Measurements from ENCODE around the gene HOXA4.

The HOXA4 gene

GRCh38 chr7:27173511-27173955 is 43.0 kb upstream of the HOXA4 start:
- H3K9me3 Mint-ChIP-seq, result no peaks in the 10 kb centered on the region
- peaks cover 22% of the 10 kb centered on the region for H3K36me3 Mint-ChIP-seq (ENCODE audit: insufficient read depth)
- ATAC-seq (replicated peaks; ENCODE audit: extremely low read depth, poor library complexity, severe bottlenecking) (peak; percentile 65), DNase-seq (ENCODE audit: low spot score in 2 of 2) (no peak)
- H3K27me3 Mint-ChIP-seq, result peaks cover 75% of the 10 kb centered on the region
- peak overlapping the region; percentile 69 for H3K4me3 Mint-ChIP-seq
- peaks cover 18% of the 10 kb centered on the region for H3K4me1 Mint-ChIP-seq
- no peak overlapping the region for H3K27ac Mint-ChIP-seq (ENCODE audit: low read depth)

GRCh38 chr7:27172823-27173510 is 42.4 kb upstream of the HOXA4 start:
- H3K4me1 Mint-ChIP-seq, result peaks cover 20% of the 10 kb centered on the region
- no peak for DNase-seq (ENCODE audit: low spot score in 2 of 2)
- H3K27ac Mint-ChIP-seq (ENCODE audit: low read depth), result peak overlapping the region; percentile 72
- H3K27me3 Mint-ChIP-seq, result peaks cover 78% of the 10 kb centered on the region
- peak overlapping the region; percentile 69 for H3K4me3 Mint-ChIP-seq
- peaks cover 24% of the 10 kb centered on the region for H3K36me3 Mint-ChIP-seq (ENCODE audit: insufficient read depth)
- peak; percentile 22 for ATAC-seq (replicated peaks; ENCODE audit: extremely low read depth, poor library complexity, severe bottlenecking)
- H3K9me3 Mint-ChIP-seq, result no peaks in the 10 kb centered on the region

GRCh38 chr7:27172315-27172774 is 41.8 kb upstream of the HOXA4 start:
- DNase-seq (ENCODE audit: low spot score in 2 of 2) (no peak), ATAC-seq (replicated peaks; ENCODE audit: extremely low read depth, poor library complexity, severe bottlenecking) (no peak)
- Mint-ChIP-seq H3K27ac (ENCODE audit: low read depth) (peak overlapping the region; percentile 72), H3K4me3 (peak overlapping the region; percentile 69), H3K36me3 (ENCODE audit: insufficient read depth) (peaks cover 24% of the 10 kb centered on the region), H3K4me1 (peaks cover 23% of the 10 kb centered on the region), H3K9me3 (no peaks in the 10 kb centered on the region), H3K27me3 (peaks cover 78% of the 10 kb centered on the region)

GRCh38 chr7:27171637-27172314 is 41.2 kb upstream of the HOXA4 start:
- no peak for DNase-seq (ENCODE audit: low spot score in 2 of 2)
- Mint-ChIP-seq H3K36me3 (ENCODE audit: insufficient read depth) (peaks cover 28% of the 10 kb centered on the region), H3K9me3 (no peaks in the 10 kb centered on the region), H3K4me1 (peaks cover 29% of the 10 kb centered on the region), H3K27ac (ENCODE audit: low read depth) (peak overlapping the region; percentile 72), H3K27me3 (peaks cover 82% of the 10 kb centered on the region), H3K4me3 (peak overlapping the region; percentile 69)
- no peak for ATAC-seq (replicated peaks; ENCODE audit: extremely low read depth, poor library complexity, severe bottlenecking)

- ATAC-seq (replicated peaks; ENCODE audit: extremely low read depth, poor library complexity, severe bottlenecking) (no peak), DNase-seq (ENCODE audit: low spot score in 2 of 2) (no peak)
- H3K36me3 Mint-ChIP-seq (ENCODE audit: insufficient read depth), result peaks cover 33% of the 10 kb centered on the region
- no peaks in the 10 kb centered on the region for H3K9me3 Mint-ChIP-seq
- peaks cover 87% of the 10 kb centered on the region for H3K27me3 Mint-ChIP-seq
- H3K4me3 Mint-ChIP-seq, result peak overlapping the region; percentile 69
- peaks cover 29% of the 10 kb centered on the region for H3K4me1 Mint-ChIP-seq
- H3K27ac Mint-ChIP-seq (ENCODE audit: low read depth), result peak overlapping the region; percentile 17
Observed at GRCh38 chr7:27171325-27171636, 40.7 kb upstream of the HOXA4 start.

- DNase-seq (ENCODE audit: low spot score in 2 of 2) (no peak), ATAC-seq (replicated peaks; ENCODE audit: extremely low read depth, poor library complexity, severe bottlenecking) (no peak)
- Mint-ChIP-seq H3K9me3 (no peaks in the 10 kb centered on the region), H3K27me3 (peaks cover 87% of the 10 kb centered on the region), H3K27ac (ENCODE audit: low read depth) (peak overlapping the region; percentile 20), H3K4me1 (peaks cover 34% of the 10 kb centered on the region), H3K4me3 (no peak overlapping the region), H3K36me3 (ENCODE audit: insufficient read depth) (peaks cover 37% of the 10 kb centered on the region)
Observed at GRCh38 chr7:27170426-27171324, 40.1 kb upstream of the HOXA4 start.

- Mint-ChIP-seq H3K4me1 (peaks cover 36% of the 10 kb centered on the region), H3K36me3 (ENCODE audit: insufficient read depth) (peaks cover 40% of the 10 kb centered on the region), H3K27ac (ENCODE audit: low read depth) (peak overlapping the region; percentile 74), H3K4me3 (peak overlapping the region; percentile 48), H3K9me3 (no peaks in the 10 kb centered on the region), H3K27me3 (peaks cover 82% of the 10 kb centered on the region)
- ATAC-seq (replicated peaks; ENCODE audit: extremely low read depth, poor library complexity, severe bottlenecking) (no peak), DNase-seq (ENCODE audit: low spot score in 2 of 2) (no peak)
Observed at GRCh38 chr7:27169658-27170425, 39.3 kb upstream of the HOXA4 start.

GRCh38 chr7:27168265-27168947 is 37.8 kb upstream of the HOXA4 start:
- peak overlapping the region; percentile 64 for H3K27ac Mint-ChIP-seq (ENCODE audit: low read depth)
- H3K27me3 Mint-ChIP-seq, result peaks cover 88% of the 10 kb centered on the region
- ATAC-seq (replicated peaks; ENCODE audit: extremely low read depth, poor library complexity, severe bottlenecking), result no peak
- peak overlapping the region; percentile 23 for H3K4me3 Mint-ChIP-seq
- H3K36me3 Mint-ChIP-seq (ENCODE audit: insufficient read depth), result peaks cover 43% of the 10 kb centered on the region
- DNase-seq (ENCODE audit: low spot score in 2 of 2), result no peak
- H3K9me3 Mint-ChIP-seq, result no peaks in the 10 kb centered on the region
- peaks cover 36% of the 10 kb centered on the region for H3K4me1 Mint-ChIP-seq

- H3K36me3 Mint-ChIP-seq (ENCODE audit: insufficient read depth), result peaks cover 41% of the 10 kb centered on the region
- peaks cover 93% of the 10 kb centered on the region for H3K27me3 Mint-ChIP-seq
- no peak for DNase-seq (ENCODE audit: low spot score in 2 of 2)
- H3K27ac Mint-ChIP-seq (ENCODE audit: low read depth), result no peak overlapping the region
- H3K4me1 Mint-ChIP-seq, result peaks cover 36% of the 10 kb centered on the region
- no peak for ATAC-seq (replicated peaks; ENCODE audit: extremely low read depth, poor library complexity, severe bottlenecking)
- no peaks in the 10 kb centered on the region for H3K9me3 Mint-ChIP-seq
- no peak overlapping the region for H3K4me3 Mint-ChIP-seq
Observed at GRCh38 chr7:27167916-27168264, 37.3 kb upstream of the HOXA4 start.

GRCh38 chr7:27166531-27167505 is 36.3 kb upstream of the HOXA4 start:
- Mint-ChIP-seq H3K4me3 (peak overlapping the region; percentile 67), H3K4me1 (peaks cover 28% of the 10 kb centered on the region), H3K27ac (ENCODE audit: low read depth) (peak overlapping the region; percentile 88), H3K9me3 (no peaks in the 10 kb centered on the region), H3K27me3 (peaks cover 93% of the 10 kb centered on the region), H3K36me3 (ENCODE audit: insufficient read depth) (peaks cover 38% of the 10 kb centered on the region)
- no peak for ATAC-seq (replicated peaks; ENCODE audit: extremely low read depth, poor library complexity, severe bottlenecking)
- no peak for DNase-seq (ENCODE audit: low spot score in 2 of 2)

GRCh38 chr7:27165996-27166530 is 35.5 kb upstream of the HOXA4 start:
- H3K27ac Mint-ChIP-seq (ENCODE audit: low read depth), result peak overlapping the region; percentile 88
- H3K36me3 Mint-ChIP-seq (ENCODE audit: insufficient read depth), result peaks cover 37% of the 10 kb centered on the region

More at GRCh38 chr7:27165996-27166530, 35.5 kb upstream of the HOXA4 start:
- Mint-ChIP-seq H3K4me3 (peak overlapping the region; percentile 67), H3K4me1 (peaks cover 24% of the 10 kb centered on the region), H3K9me3 (no peaks in the 10 kb centered on the region), H3K27me3 (peaks cover 88% of the 10 kb centered on the region)
- DNase-seq (ENCODE audit: low spot score in 2 of 2) (no peak), ATAC-seq (replicated peaks; ENCODE audit: extremely low read depth, poor library complexity, severe bottlenecking) (no peak)

All from central memory CD8-positive, alpha-beta T cell (primary cell).